ENCODE data around the gene RPL12.

RPL12 gene

GRCh38 chr9:127417131-127418036 lies 33.8 kb downstream of the RPL12 start:
- no peaks in the 10 kb centered on the region for H3K36me3 ChIP-seq (ENCODE audit: insufficient read depth, low read length)
- peaks cover 12% of the 10 kb centered on the region for H3K4me1 ChIP-seq (ENCODE audit: insufficient read depth, low read length)
- H3K9ac ChIP-seq (ENCODE audit: low read depth, low read length), result no peak overlapping the region; the same call in 1 of the 2 replicates
- H3K9me3 ChIP-seq (ENCODE audit: control insufficient read depth, insufficient read depth, low read length), result no peaks in the 10 kb centered on the region

- no peaks in the 10 kb centered on the region for H3K9me3 ChIP-seq (ENCODE audit: control insufficient read depth, insufficient read depth, low read length)
- peaks cover 10% of the 10 kb centered on the region for H3K4me1 ChIP-seq (ENCODE audit: insufficient read depth, low read length)
- H3K9ac ChIP-seq (ENCODE audit: low read depth, low read length), result no peak overlapping the region
- H3K36me3 ChIP-seq (ENCODE audit: insufficient read depth, low read length), result no peaks in the 10 kb centered on the region
These were observed 35.5 kb downstream of the RPL12 start for GRCh38 chr9:127415657-127416056.

GRCh38 chr9:127415141-127415540 lies 36.1 kb downstream of the RPL12 start:
- no peaks in the 10 kb centered on the region for H3K9me3 ChIP-seq (ENCODE audit: control insufficient read depth, insufficient read depth, low read length)
- H3K9ac ChIP-seq (ENCODE audit: low read depth, low read length), result no peak overlapping the region
- H3K4me1 ChIP-seq (ENCODE audit: insufficient read depth, low read length), result peaks cover 10% of the 10 kb centered on the region
- no peaks in the 10 kb centered on the region for H3K36me3 ChIP-seq (ENCODE audit: insufficient read depth, low read length)

- Histone ChIP-seq H3K9me3 (ENCODE audit: control insufficient read depth, insufficient read depth, low read length) (no peaks in the 10 kb centered on the region), H3K36me3 (ENCODE audit: insufficient read depth, low read length) (0 out of 2 replicates have a peak, but pooled peaks cover 2% of the 10 kb centered on the region), H3K4me1 (ENCODE audit: insufficient read depth, low read length) (peaks cover 4% of the 10 kb centered on the region; the same call in 1 of the 2 replicates), H3K9ac (ENCODE audit: low read depth, low read length) (no peak overlapping the region)
These were observed 40.1 kb downstream of the RPL12 start for GRCh38 chr9:127411122-127411521.

- H3K9me3 ChIP-seq (ENCODE audit: control insufficient read depth, insufficient read depth, low read length), result no peaks in the 10 kb centered on the region
- no peak overlapping the region for H3K9ac ChIP-seq (ENCODE audit: low read depth, low read length)
- H3K4me1 ChIP-seq (ENCODE audit: insufficient read depth, low read length), result no peaks in the 10 kb centered on the region
- 0 out of 2 replicates have a peak, but pooled peaks cover 2% of the 10 kb centered on the region for H3K36me3 ChIP-seq (ENCODE audit: insufficient read depth, low read length)
These were observed 43.7 kb downstream of the RPL12 start for GRCh38 chr9:127407492-127407843.

GRCh38 chr9:127406799-127407491 lies 44.3 kb downstream of the RPL12 start:
- no peaks in the 10 kb centered on the region for H3K9me3 ChIP-seq (ENCODE audit: control insufficient read depth, insufficient read depth, low read length)
- no peak overlapping the region for H3K9ac ChIP-seq (ENCODE audit: low read depth, low read length)
- no peaks in the 10 kb centered on the region for H3K4me1 ChIP-seq (ENCODE audit: insufficient read depth, low read length)
- H3K36me3 ChIP-seq (ENCODE audit: insufficient read depth, low read length), result 0 out of 2 replicates have a peak, but pooled peaks cover 2% of the 10 kb centered on the region

- peaks cover 7% of the 10 kb centered on the region for H3K36me3 ChIP-seq (ENCODE audit: insufficient read depth, low read length)
- no peak overlapping the region for H3K9ac ChIP-seq (ENCODE audit: low read depth, low read length)
- H3K9me3 ChIP-seq (ENCODE audit: control insufficient read depth, insufficient read depth, low read length), result no peaks in the 10 kb centered on the region
- no peaks in the 10 kb centered on the region for H3K4me1 ChIP-seq (ENCODE audit: insufficient read depth, low read length)
These were observed 45.7 kb downstream of the RPL12 start for GRCh38 chr9:127405344-127406125.

- Histone ChIP-seq H3K9ac (ENCODE audit: low read depth, low read length) (no peak overlapping the region), H3K36me3 (ENCODE audit: insufficient read depth, low read length) (peaks cover 7% of the 10 kb centered on the region)
These were observed 46.6 kb downstream of the RPL12 start for GRCh38 chr9:127404631-127405030.

GRCh38 chr9:127403507-127404192 lies 47.6 kb downstream of the RPL12 start:
- Histone ChIP-seq H3K9me3 (ENCODE audit: control insufficient read depth, insufficient read depth, low read length) (no peaks in the 10 kb centered on the region), H3K4me1 (ENCODE audit: insufficient read depth, low read length) (no peaks in the 10 kb centered on the region), H3K9ac (ENCODE audit: low read depth, low read length) (no peak overlapping the region), H3K36me3 (ENCODE audit: insufficient read depth, low read length) (peaks cover 7% of the 10 kb centered on the region)

More at GRCh38 chr9:127404631-127405030, 46.6 kb downstream of the RPL12 start:
- Histone ChIP-seq H3K9me3 (ENCODE audit: control insufficient read depth, insufficient read depth, low read length) (no peaks in the 10 kb centered on the region), H3K4me1 (ENCODE audit: insufficient read depth, low read length) (no peaks in the 10 kb centered on the region)

GRCh38 chr9:127402401-127403090 lies 48.7 kb downstream of the RPL12 start:
- Histone ChIP-seq H3K9ac (ENCODE audit: low read depth, low read length) (no peak overlapping the region), H3K36me3 (ENCODE audit: insufficient read depth, low read length) (peaks cover 6% of the 10 kb centered on the region), H3K4me1 (ENCODE audit: insufficient read depth, low read length) (no peaks in the 10 kb centered on the region), H3K9me3 (ENCODE audit: control insufficient read depth, insufficient read depth, low read length) (no peaks in the 10 kb centered on the region)

GRCh38 chr9:127399736-127400269 lies 51.4 kb downstream of the RPL12 start:
- Histone ChIP-seq H3K4me1 (ENCODE audit: insufficient read depth, low read length) (no peaks in the 10 kb centered on the region), H3K9ac (ENCODE audit: low read depth, low read length) (no peak overlapping the region), H3K36me3 (ENCODE audit: insufficient read depth, low read length) (peaks cover 4% of the 10 kb centered on the region), H3K9me3 (ENCODE audit: control insufficient read depth, insufficient read depth, low read length) (no peaks in the 10 kb centered on the region)

- Histone ChIP-seq H3K36me3 (ENCODE audit: insufficient read depth, low read length) (peaks cover 4% of the 10 kb centered on the region), H3K9me3 (ENCODE audit: control insufficient read depth, insufficient read depth, low read length) (no peaks in the 10 kb centered on the region), H3K9ac (ENCODE audit: low read depth, low read length) (0 out of 2 replicates have a peak overlapping the region, but pooled peaks have one; percentile 65), H3K4me1 (ENCODE audit: insufficient read depth, low read length) (no peaks in the 10 kb centered on the region)
These were observed 52.3 kb downstream of the RPL12 start for GRCh38 chr9:127398715-127399400.

- H3K9ac ChIP-seq (ENCODE audit: low read depth, low read length), result peak overlapping the region; percentile 65; the same call in 1 of the 2 replicates
- peaks cover 4% of the 10 kb centered on the region for H3K36me3 ChIP-seq (ENCODE audit: insufficient read depth, low read length)
- no peaks in the 10 kb centered on the region for H3K4me1 ChIP-seq (ENCODE audit: insufficient read depth, low read length)
- no peaks in the 10 kb centered on the region for H3K9me3 ChIP-seq (ENCODE audit: control insufficient read depth, insufficient read depth, low read length)
These were observed 52.9 kb downstream of the RPL12 start for GRCh38 chr9:127398275-127398647.

Measured in ES-I3 (cell line).